Naive thymus-derived CD8-positive, alpha-beta T cell (primary cell): ENCODE results near the gene ARRDC1. TPM values are rescaled to one million over a fixed set of nuclear protein-coding genes. Genes with fewer than 3 reads are reported as not detected.

ENCODE experiments used
- ATAC-seq, 2 donors: fragments of 150-1000 bp; cut with Tn5 transposase in 1 of 2; sonication (Bioruptor Pico), chemical (Tn5 transposase) in 1 of 2; 1 replicate in 1 of 2; 2 replicates in 1 of 2; pipeline ENCODE4 v1.10.0; 2021; ENCODE audit warnings: mild to moderate bottlenecking in 2 of 2, moderate library complexity in 2 of 2
- POLR2A ChIA-PET: fragments of 350-600 bp; sonication (Branson Sonifier 250); formaldehyde crosslinking; loops from one replicate; lab custom pipeline; 2021; ENCODE audit warnings: antibody characterized with exemption; lab: Charles Lee
- DNase-seq, 10 donors: peaks; one replicate each; pipeline versions ENCODE4 v3.0.0 to v3.0.0-alpha.2; 2020 to 2022
- H3K27ac Mint-ChIP-seq, 10 donors: one replicate each; pipeline ENCODE4 v1.8.0; 2020 to 2022; ENCODE audit warnings: mild to moderate bottlenecking in 10 of 10, mixed read lengths in 10 of 10, moderate library complexity in 4 of 10, inconsistent platforms in 1 of 10
- H3K27me3 Mint-ChIP-seq, 5 donors: one replicate each; pipeline ENCODE4 v1.8.0; 2021 to 2022; ENCODE audit warnings: mixed read lengths in 5 of 5
- H3K36me3 Mint-ChIP-seq, 3 donors: one replicate each; pipeline ENCODE4 v1.8.0; 2020 to 2022; ENCODE audit warnings: mixed read lengths in 3 of 3, mild to moderate bottlenecking in 2 of 3, inconsistent platforms in 1 of 3
- H3K4me1 Mint-ChIP-seq, 4 donors: one replicate each; pipeline ENCODE4 v1.8.0; 2021 to 2022; ENCODE audit warnings: mixed read lengths in 4 of 4
- H3K4me3 Mint-ChIP-seq, 10 donors: one replicate each; pipeline ENCODE4 v1.8.0; 2020 to 2022; ENCODE audit warnings: mild to moderate bottlenecking in 10 of 10, mixed read lengths in 10 of 10, moderate library complexity in 6 of 10, inconsistent platforms in 1 of 10
- H3K9me3 Mint-ChIP-seq, 9 donors: one replicate each; pipeline ENCODE4 v1.8.0; 2020 to 2022; ENCODE audit warnings: mixed read lengths in 9 of 9, mild to moderate bottlenecking in 3 of 9, inconsistent platforms in 1 of 9, moderate library complexity in 1 of 9
- polyA plus RNA-seq, 3 donors: library from polyadenylated mRNA; unstranded; fragments of 300-500 nt; fragmentation: Illumina TruSeq; gene quantifications; one replicate each; pipeline ENCODE4 v1.2.3, GENCODE V29; 2021
- total RNA-seq, 8 experiments: library from RNA in 2 of 8; stranded (reverse) in 2 of 8; gene quantifications; one replicate each; pipeline ENCODE4 v1.2.3 and lab custom pipeline; 2021 to 2026

ARRDC1 gene
- total and polyA plus RNA-seq, 5 experiments from 2014 or later, result 27.2 to 86.8 (median 42.4) TPM

DNA sequence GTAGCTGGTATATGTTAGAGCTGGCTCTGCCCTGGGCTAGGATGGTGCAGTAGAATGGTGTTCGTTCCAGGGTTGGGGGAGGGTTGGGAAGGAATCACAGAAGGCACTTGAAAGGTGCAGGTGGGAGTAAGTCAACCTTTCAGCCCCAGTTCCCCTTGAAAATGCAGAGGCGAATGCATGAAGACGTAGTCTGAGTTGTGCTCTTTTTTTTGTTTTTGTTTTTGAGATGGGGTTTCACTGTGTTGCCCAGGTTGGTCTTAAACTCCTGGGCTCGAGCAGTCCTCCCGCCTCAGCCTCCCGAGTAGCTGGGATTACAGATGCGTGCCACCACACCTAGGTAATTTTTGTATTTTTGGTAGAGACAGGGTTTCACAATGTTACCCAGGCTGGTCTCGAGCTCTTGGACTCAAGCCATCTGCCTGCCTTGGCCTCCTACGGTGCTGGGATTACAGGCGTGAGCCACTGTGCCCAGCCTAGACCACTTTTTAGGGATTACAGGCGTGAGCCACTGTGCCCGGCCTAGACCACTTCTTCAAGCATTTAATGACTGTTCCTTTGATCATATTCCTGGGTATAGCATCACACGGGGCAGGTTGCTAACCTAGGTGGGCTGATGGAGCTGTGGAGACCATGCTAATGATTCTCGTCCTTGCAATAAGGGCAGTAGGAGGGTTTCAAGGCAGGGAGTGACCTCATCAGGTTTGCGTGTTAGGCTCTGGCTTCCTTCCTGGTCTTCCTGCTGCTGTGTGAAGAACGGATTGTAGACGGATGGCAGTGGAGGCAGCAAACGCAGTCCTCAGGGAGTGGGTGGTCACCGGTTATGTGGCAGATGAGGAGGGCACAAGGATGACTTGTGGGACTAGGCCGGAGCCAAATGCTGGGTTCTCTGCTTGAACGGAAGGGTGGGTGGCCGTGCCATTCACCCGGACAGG lies 27.0 kb downstream of the ARRDC1 start:
- POLR2A ChIA-PET, result interaction anchor here (1.1 kb wide), 1 partner anchor 9 kb away, joined by 3 read pairs; no protein-coding TSS in a partner anchor
- ATAC-seq, result no peak
- H3K4me3 Mint-ChIP-seq, result peak overlapping the region in 4 of 10 donors; percentile 2 to 48 (median 20)
- H3K36me3 Mint-ChIP-seq, result peaks cover 0 to 16% (median 0%) of the 10 kb centered on the region in 3 donors
- no peaks in the 10 kb centered on the region for H3K9me3 Mint-ChIP-seq
- no peaks in the 10 kb centered on the region for H3K27me3 Mint-ChIP-seq
- no peak for DNase-seq
- H3K27ac Mint-ChIP-seq, result peak overlapping the region in 9 of 10 donors; percentile 14 to 88 (median 67)
- H3K4me1 Mint-ChIP-seq, result peaks cover 29 to 79% (median 72%) of the 10 kb centered on the region in 4 donors

DNA sequence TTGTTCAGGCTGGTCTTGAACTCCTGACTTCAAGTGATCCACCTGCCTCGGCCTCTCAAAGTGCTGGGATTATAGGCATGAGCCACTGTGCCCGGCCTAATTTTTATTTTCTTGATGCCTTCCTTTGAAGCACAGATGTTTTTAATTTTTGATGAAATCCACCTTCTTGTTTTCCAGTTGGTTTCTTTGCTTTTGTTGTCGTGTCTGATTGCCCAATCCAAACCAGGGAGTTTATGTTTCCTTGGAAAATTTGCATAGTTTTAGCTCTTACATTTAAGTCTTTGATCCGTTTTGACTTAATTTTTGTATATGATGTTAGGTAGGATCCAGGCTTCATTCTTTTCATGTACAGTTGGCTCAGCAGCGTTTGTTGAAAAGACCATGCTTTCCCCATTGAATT lies 28.5 kb downstream of the ARRDC1 start:
- H3K9me3 Mint-ChIP-seq, result no peaks in the 10 kb centered on the region
- POLR2A ChIA-PET, result interaction anchor here (0.7 kb wide), 1 partner anchor 8 kb away, joined by 3 read pairs; no protein-coding TSS in a partner anchor
- H3K4me3 Mint-ChIP-seq, result peak overlapping the region in 1 of 10 donors; percentile 11
- H3K36me3 Mint-ChIP-seq, result peaks cover 0 to 16% (median 2%) of the 10 kb centered on the region in 3 donors
- peak overlapping the region in 5 of 10 donors; percentile 0 to 39 (median 34) for H3K27ac Mint-ChIP-seq
- H3K27me3 Mint-ChIP-seq, result no peaks in the 10 kb centered on the region
- DNase-seq (no peak), ATAC-seq (no peak)
- peaks cover 26 to 79% (median 71%) of the 10 kb centered on the region in 4 donors for H3K4me1 Mint-ChIP-seq

DNA sequence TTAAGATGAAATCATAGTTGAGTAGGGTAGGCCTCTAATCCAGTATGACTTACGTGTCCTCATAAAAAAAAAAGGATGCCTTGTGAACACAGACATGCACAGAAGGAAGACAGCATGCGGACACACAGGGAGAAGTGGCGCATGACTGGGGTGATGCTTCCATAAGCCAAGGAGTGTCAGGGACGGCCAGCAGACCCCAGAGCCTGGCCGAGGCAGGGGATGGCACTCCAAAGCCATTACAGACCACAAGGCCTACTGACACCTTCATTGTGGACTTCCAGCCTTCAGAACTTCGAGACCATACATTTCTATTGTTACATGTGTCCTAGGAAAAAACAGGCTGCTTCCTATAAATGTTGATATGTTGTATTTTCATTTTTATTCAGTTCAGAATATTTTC lies 33.2 kb downstream of the ARRDC1 start:
- H3K27ac Mint-ChIP-seq, result peak overlapping the region; percentile 88 to 93 (median 91)
- peaks cover 27 to 71% (median 65%) of the 10 kb centered on the region in 4 donors for H3K4me1 Mint-ChIP-seq
- peak overlapping the region; percentile 76 to 88 (median 82) for H3K4me3 Mint-ChIP-seq
- H3K9me3 Mint-ChIP-seq, result no peaks in the 10 kb centered on the region
- DNase-seq (no peak), ATAC-seq (no peak)
- H3K36me3 Mint-ChIP-seq, result peaks cover 3 to 36% (median 9%) of the 10 kb centered on the region in 3 donors
- no peaks in the 10 kb centered on the region for H3K27me3 Mint-ChIP-seq
- POLR2A ChIA-PET, result no interaction called here

DNA sequence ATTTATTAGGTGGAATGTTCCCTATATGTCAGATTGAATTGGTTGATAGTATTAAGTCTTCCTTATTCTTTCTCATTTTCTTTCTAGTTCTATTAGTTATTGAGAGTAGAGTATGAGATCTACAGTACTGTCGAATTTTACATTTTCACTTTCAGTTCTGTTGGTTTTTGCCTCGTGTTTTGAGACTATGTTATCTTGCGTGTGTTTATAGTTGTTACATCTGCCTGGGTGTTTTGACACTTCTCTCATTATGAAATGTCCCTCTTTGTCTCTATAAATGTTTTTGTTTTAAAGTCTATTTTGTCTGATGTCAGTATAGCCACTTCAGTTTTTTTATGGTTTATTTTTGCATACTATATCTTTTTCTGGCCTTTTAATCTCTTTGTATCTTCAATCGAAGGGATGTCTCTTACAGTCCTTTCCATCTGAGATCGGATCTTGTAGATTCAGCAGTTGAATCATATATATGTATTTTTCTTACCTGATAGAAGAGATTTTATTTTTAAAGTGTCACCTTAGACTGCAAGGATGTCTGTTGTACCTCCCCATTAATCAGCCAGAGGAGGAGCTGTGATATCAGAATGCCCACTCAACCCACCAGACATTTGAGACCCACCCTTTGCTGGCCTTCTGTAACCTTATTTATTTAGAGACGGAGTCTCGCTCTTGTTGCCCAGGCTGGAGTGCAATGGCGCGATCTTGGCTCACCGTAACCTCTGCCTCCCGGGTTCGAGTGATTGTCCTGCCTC lies 34.0 kb downstream of the ARRDC1 start:
- POLR2A ChIA-PET, result no interaction called here
- Mint-ChIP-seq H3K36me3 (peaks cover 3 to 39% (median 9%) of the 10 kb centered on the region in 3 donors), H3K4me3 (peak overlapping the region; percentile 76 to 88 (median 82)), H3K27me3 (no peaks in the 10 kb centered on the region), H3K9me3 (no peaks in the 10 kb centered on the region), H3K4me1 (peaks cover 22 to 66% (median 62%) of the 10 kb centered on the region in 4 donors), H3K27ac (peak overlapping the region; percentile 88 to 93 (median 91))
- ATAC-seq (peak; percentile 83 to 84), DNase-seq (peak in 3 of 10 donors; percentile 18 to 24 (median 23))

DNA sequence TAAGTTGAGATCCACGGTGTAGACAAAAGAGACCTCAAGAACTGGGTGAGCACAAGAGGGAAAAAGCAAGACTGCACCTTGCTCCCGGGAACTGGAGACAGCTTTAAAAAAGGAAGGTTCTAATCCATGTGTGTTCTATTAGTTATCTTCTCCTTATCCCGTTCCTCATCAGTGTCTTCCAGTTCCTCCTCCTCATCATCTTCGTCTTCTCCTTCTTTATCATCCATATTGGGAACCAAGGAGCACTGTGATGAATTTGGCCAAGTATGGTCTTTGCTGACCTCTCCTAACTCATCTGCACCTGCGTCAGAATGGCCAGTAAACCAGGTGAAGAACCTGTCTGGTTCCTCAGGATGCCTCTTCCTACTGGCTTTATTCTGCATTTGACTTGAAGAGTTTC lies 35.4 kb downstream of the ARRDC1 start:
- POLR2A ChIA-PET, result no interaction called here
- Mint-ChIP-seq H3K27me3 (no peaks in the 10 kb centered on the region), H3K4me1 (peaks cover 22 to 72% (median 64%) of the 10 kb centered on the region in 4 donors)

DNA sequence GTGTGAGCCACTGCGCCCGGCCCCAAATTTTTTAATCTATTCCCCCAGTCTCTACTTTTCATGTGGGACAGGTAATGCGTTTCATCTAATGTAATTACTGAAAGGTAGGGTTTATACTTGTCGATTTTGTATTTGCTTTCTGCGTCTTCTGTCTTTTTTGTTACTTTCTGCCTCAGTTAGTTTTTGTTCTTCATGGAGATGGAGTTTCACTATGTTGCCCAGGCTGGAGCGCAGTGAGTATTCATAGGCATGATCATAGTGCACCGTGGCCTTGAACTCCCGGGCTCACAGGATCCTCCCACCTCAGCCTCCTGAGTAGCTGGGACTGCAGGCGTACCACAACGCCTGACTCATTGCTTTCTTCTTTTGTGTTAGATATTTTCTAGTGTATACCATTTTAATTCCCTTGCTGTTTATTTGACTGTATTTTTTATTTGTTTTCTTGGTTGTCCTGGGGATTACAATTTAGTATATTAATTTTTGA lies 36.7 kb downstream of the ARRDC1 start:
- peak overlapping the region in 4 of 10 donors; percentile 33 to 93 (median 66) for H3K27ac Mint-ChIP-seq
- no peak for DNase-seq
- POLR2A ChIA-PET, result interaction anchor here (0.5 to 1.0 kb wide), 2 partner anchors 8 to 9 kb away, joined by 3 read pairs; no protein-coding TSS in a partner anchor
- H3K27me3 Mint-ChIP-seq, result no peaks in the 10 kb centered on the region
- no peak for ATAC-seq
- H3K9me3 Mint-ChIP-seq, result no peaks in the 10 kb centered on the region
- peaks cover 31 to 76% (median 68%) of the 10 kb centered on the region in 4 donors for H3K4me1 Mint-ChIP-seq
- H3K36me3 Mint-ChIP-seq, result peaks cover 3 to 44% (median 12%) of the 10 kb centered on the region in 3 donors
- peak overlapping the region in 2 of 10 donors; percentile 33 to 43 for H3K4me3 Mint-ChIP-seq

More for the DNA sequence above, 35.4 kb downstream of the ARRDC1 start:
- ATAC-seq (no peak), DNase-seq (no peak)
- peaks cover 3 to 40% (median 12%) of the 10 kb centered on the region in 3 donors for H3K36me3 Mint-ChIP-seq
- H3K4me3 Mint-ChIP-seq, result peak overlapping the region in 8 of 10 donors; percentile 0 to 58 (median 24)
- no peaks in the 10 kb centered on the region for H3K9me3 Mint-ChIP-seq
- H3K27ac Mint-ChIP-seq, result peak overlapping the region in 9 of 10 donors; percentile 36 to 93 (median 80)

DNA sequence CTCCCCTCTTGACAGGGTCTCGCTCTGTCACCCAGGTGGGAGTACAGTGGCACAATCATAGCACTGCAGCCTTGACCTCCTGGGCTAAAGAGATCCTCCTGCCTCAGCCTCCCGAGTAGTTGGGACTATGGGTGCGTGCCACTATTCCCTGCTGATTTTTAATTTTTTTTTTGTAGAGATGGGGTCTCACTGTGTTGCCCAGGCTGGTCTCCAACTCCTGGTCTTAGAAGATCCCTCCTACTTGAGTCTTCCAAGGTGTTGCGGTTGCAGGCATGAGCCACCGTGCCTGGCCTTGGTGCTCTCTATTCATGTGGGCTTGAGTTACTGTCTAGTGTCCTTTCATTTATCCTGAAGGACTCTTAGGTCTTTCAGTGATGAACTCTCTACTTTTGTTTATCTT lies 37.4 kb downstream of the ARRDC1 start:
- no peak for DNase-seq
- H3K27me3 Mint-ChIP-seq, result no peaks in the 10 kb centered on the region
- no peaks in the 10 kb centered on the region for H3K9me3 Mint-ChIP-seq
- peak overlapping the region in 2 of 10 donors; percentile 31 to 82 for H3K27ac Mint-ChIP-seq
- POLR2A ChIA-PET, result no interaction called here
- peaks cover 34 to 77% (median 71%) of the 10 kb centered on the region in 4 donors for H3K4me1 Mint-ChIP-seq
- ATAC-seq, result no peak
- peaks cover 3 to 46% (median 11%) of the 10 kb centered on the region in 3 donors for H3K36me3 Mint-ChIP-seq
- H3K4me3 Mint-ChIP-seq, result no peak overlapping the region

DNA sequence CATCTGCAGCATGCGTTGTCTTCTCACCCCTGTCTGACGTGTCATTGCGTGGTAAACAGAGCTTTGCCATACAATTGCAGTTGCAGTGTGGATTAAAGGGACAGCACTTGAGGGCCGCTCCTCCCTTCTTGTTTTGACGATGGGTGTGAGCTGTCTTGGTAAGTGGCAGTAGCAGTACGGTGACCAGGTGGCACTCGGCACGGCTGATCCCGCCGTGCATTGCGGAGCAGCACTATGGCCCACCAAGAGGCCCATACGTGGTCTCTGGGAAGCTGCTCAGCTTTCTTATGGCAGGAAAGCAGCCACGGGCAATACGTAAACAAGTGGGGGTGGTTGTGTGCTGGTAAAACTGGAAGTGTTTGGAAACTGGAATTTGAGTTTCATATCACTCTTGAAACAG lies 38.4 kb downstream of the ARRDC1 start:
- H3K4me3 Mint-ChIP-seq, result no peak overlapping the region
- peaks cover 36 to 77% (median 71%) of the 10 kb centered on the region in 4 donors for H3K4me1 Mint-ChIP-seq
- H3K9me3 Mint-ChIP-seq, result no peaks in the 10 kb centered on the region
- no peaks in the 10 kb centered on the region for H3K27me3 Mint-ChIP-seq
- H3K27ac Mint-ChIP-seq, result peak overlapping the region in 3 of 10 donors; percentile 63 to 77 (median 71)
- DNase-seq (no peak), ATAC-seq (no peak)
- POLR2A ChIA-PET, result interaction anchor here (0.7 kb wide), 1 partner anchor 15 kb away, joined by 3 read pairs; no protein-coding TSS in a partner anchor
- H3K36me3 Mint-ChIP-seq, result peaks cover 3 to 56% (median 13%) of the 10 kb centered on the region in 3 donors

DNA sequence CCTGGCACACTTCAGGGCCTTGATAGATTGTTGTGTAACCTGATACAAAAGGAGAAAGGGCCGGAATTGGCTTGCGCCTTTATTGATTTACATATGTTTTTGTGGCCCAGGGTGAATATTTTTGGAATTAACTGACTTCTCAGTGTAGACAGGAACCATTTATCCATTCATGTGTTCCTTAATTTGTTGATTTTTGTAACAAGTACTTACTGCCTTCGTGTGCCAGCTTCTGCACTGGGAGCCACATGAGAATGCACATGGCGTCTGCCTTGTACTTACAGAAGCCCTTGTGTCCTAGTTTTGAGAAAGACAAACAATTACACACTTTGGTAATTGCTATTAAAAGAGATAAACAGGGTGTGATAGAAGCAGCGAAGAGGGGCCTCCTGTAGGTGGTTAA lies 39.7 kb downstream of the ARRDC1 start:
- Mint-ChIP-seq H3K27me3 (no peaks in the 10 kb centered on the region), H3K36me3 (peaks cover 3 to 62% (median 13%) of the 10 kb centered on the region in 3 donors), H3K9me3 (no peaks in the 10 kb centered on the region), H3K27ac (peak overlapping the region in 3 of 10 donors; percentile 8 to 15 (median 9)), H3K4me1 (peaks cover 34 to 76% (median 70%) of the 10 kb centered on the region in 4 donors), H3K4me3 (no peak overlapping the region)
- no peak for ATAC-seq
- POLR2A ChIA-PET, result no interaction called here
- no peak for DNase-seq

DNA sequence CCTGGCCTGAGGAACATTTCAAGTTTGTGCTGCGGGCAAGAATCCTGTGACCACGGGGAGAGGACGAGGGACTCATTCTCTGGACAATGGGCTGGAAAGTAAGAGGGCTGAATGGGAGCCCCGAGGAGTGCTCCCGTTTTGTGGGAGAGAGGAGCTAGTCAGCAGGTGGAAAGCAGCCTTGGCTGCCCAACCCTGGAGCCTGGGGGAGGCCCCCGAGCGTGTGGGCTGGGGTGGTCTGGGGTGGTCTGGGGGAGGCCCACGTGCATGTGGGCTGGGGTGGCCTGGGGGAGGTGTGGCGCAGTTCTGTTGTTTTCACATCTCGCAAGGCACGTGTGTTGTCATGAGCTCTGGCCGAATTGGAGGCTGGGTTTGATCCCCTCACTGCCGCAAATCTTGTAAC lies 40.9 kb downstream of the ARRDC1 start:
- H3K27ac Mint-ChIP-seq, result peak overlapping the region in 8 of 10 donors; percentile 15 to 91 (median 74)
- H3K4me1 Mint-ChIP-seq, result peaks cover 32 to 76% (median 63%) of the 10 kb centered on the region in 4 donors
- H3K9me3 Mint-ChIP-seq, result no peaks in the 10 kb centered on the region
- no peaks in the 10 kb centered on the region for H3K27me3 Mint-ChIP-seq
- ATAC-seq (no peak), DNase-seq (no peak)
- POLR2A ChIA-PET, result no interaction called here
- peaks cover 3 to 68% (median 17%) of the 10 kb centered on the region in 3 donors for H3K36me3 Mint-ChIP-seq
- peak overlapping the region in 1 of 10 donors; percentile 67 for H3K4me3 Mint-ChIP-seq

DNA sequence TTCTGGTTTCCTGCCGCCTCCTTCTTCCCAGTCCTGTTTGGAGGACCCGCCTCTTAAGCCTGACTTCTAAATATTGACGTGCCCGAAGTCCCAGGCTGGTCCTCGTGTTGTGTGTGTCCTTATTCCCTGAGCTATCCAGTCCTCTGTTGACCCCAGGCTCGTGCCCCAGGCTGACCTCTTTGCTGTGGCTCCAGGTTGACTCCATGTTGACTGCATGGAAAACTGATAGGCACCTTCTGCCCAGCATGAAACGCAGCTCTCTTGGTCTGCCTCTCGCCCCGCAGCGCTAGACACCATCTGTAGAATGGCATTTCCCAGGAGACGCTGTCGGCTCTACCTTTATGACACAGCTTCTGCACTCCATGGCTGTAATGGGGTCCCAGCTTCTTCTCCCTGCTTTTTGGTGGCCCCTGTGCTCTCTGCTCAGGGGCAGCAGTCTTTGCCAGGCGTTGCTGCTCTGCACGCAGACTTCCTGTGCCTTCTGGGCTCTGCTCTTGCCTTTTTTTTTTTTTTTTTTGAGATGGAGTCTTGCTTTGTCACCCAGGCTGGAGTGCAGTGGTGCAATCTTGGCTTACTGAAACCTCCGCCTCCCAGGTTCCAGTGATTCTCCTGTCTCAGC lies 41.7 kb downstream of the ARRDC1 start:
- Mint-ChIP-seq H3K27me3 (no peaks in the 10 kb centered on the region), H3K36me3 (peaks cover 0 to 68% (median 15%) of the 10 kb centered on the region in 3 donors), H3K4me1 (peaks cover 29 to 71% (median 58%) of the 10 kb centered on the region in 4 donors), H3K27ac (peak overlapping the region; percentile 46 to 91 (median 68)), H3K9me3 (no peaks in the 10 kb centered on the region), H3K4me3 (peak overlapping the region in 9 of 10 donors; percentile 16 to 80 (median 50))
- POLR2A ChIA-PET, result interaction anchor here (0.7 kb wide), 2 partner anchors 161 to 210 kb away, joined by 3 to 5 read pairs; no protein-coding TSS in a partner anchor
- DNase-seq (peak in 2 of 10 donors; percentile 12 to 30), ATAC-seq (peak; percentile 75 to 79)
